NCI-H146 treated with DMSO at 0.1 percent for 48 hours (cell line): Measurements from ENCODE around the gene FOXC1.

Experiments used
- DNase-seq: peaks from one replicate; lab custom pipeline; 2025; ENCODE audit not compliant: unreplicated experiment; lab: John Stamatoyannopoulos, UW

The FOXC1 gene

GRCh38 chr6:1598886-1599285 lies 10.8 kb upstream of the FOXC1 start:
- no peak for DNase-seq

- no peak for DNase-seq
Observed at GRCh38 chr6:1599469-1599868, 10.2 kb upstream of the FOXC1 start.

GRCh38 chr6:1600063-1600763 lies 9.5 kb upstream of the FOXC1 start:
- DNase-seq, result no peak

GRCh38 chr6:1600764-1601157 lies 9.0 kb upstream of the FOXC1 start:
- DNase-seq, result no peak

GRCh38 chr6:1601158-1602048 lies 8.3 kb upstream of the FOXC1 start:
- no peak for DNase-seq

- DNase-seq, result no peak
Observed at GRCh38 chr6:1602049-1602713, 7.5 kb upstream of the FOXC1 start.

- no peak for DNase-seq
Observed at GRCh38 chr6:1603708-1604107, 6.0 kb upstream of the FOXC1 start.

- DNase-seq, result no peak
Observed at GRCh38 chr6:1604158-1605003, 5.3 kb upstream of the FOXC1 start.

GRCh38 chr6:1605004-1605892 lies 4.5 kb upstream of the FOXC1 start:
- DNase-seq, result no peak

GRCh38 chr6:1605893-1606779 lies 3.6 kb upstream of the FOXC1 start:
- DNase-seq, result no peak

GRCh38 chr6:1606780-1607515 lies 2.8 kb upstream of the FOXC1 start:
- DNase-seq, result no peak

- DNase-seq, result no peak
Observed at GRCh38 chr6:1607516-1608221, 2.0 kb upstream of the FOXC1 start.

- no peak for DNase-seq
Observed at GRCh38 chr6:1608222-1609040, 1.3 kb upstream of the FOXC1 start.

- no peak for DNase-seq
Observed at GRCh38 chr6:1609041-1609647, 571 bp upstream of the FOXC1 start.

GRCh38 chr6:1610497-1611321 lies 994 bp downstream of the FOXC1 start:
- no peak for DNase-seq

- DNase-seq, result peak; percentile 20
Observed at GRCh38 chr6:1611322-1611571, 1.5 kb downstream of the FOXC1 start.
